H1 (cell line): ENCODE data around the gene SLC13A3. TPM values are rescaled to one million over a fixed set of nuclear protein-coding genes. Genes with fewer than 3 reads are reported as not detected.

ENCODE experiments used
- CTCF ChIA-PET: fragments of 300-600 bp; sonication (Branson Sonifier 250); formaldehyde crosslinking; loops from one replicate; lab custom pipeline; 2021; ENCODE audit not compliant: partially characterized antibody; lab: Charles Lee
- POLR2A ChIA-PET: fragments of 300-600 bp; sonication (Branson Sonifier 250); formaldehyde crosslinking; loops from one replicate; lab custom pipeline; 2021; ENCODE audit warnings: inconsistent platforms; ENCODE audit not compliant: partially characterized antibody; lab: Charles Lee
- DNase-seq, 2 experiments: peaks; one replicate each; pipeline versions ENCODE4 v3.0.0 to v3.0.0-alpha.2; 2010 to 2022; ENCODE audit warnings: low spot score in 2 of 2, low read depth in 1 of 2, mixed read lengths in 1 of 2
- FAIRE-seq: peaks from 2 replicates; lab custom pipeline; 2011; peaks lifted over from hg19 to GRCh38; lab: Jason Lieb, UNC
- H2AFZ ChIP-seq: 2 replicates; pipeline ENCODE4 v1.8.1; 2012; ENCODE audit warnings: low read length, inconsistent platforms
- H2AK5ac ChIP-seq: 2 replicates; pipeline ENCODE4 v1.6.1; 2013; ENCODE audit warnings: low read depth, low read length
- H2BK120ac ChIP-seq: replicated peaks from 2 replicates; pipeline ENCODE3; 2013; ENCODE audit warnings: low read depth, low read length, inconsistent platforms
- H2BK12ac ChIP-seq: 2 replicates; pipeline ENCODE4 v1.6.1; 2013; ENCODE audit warnings: low read depth, low read length
- H2BK15ac ChIP-seq: 2 replicates; pipeline ENCODE4 v1.6.1; 2013; ENCODE audit warnings: low read length
- H2BK20ac ChIP-seq: 2 replicates; pipeline ENCODE4 v1.6.1; 2013; ENCODE audit warnings: low read length
- H2BK5ac ChIP-seq: 2 replicates; pipeline ENCODE4 v1.6.1; 2013; ENCODE audit warnings: low read depth, low read length
- H3K14ac ChIP-seq: 2 replicates; pipeline ENCODE4 v1.6.1; 2013; ENCODE audit warnings: inconsistent platforms; ENCODE audit not compliant: insufficient read length
- H3K18ac ChIP-seq: 2 replicates; pipeline ENCODE4 v1.6.1; 2013; ENCODE audit warnings: low read length; ENCODE audit errors: extremely low read depth
- H3K23ac ChIP-seq: 2 replicates; pipeline ENCODE4 v1.6.1; 2013; ENCODE audit warnings: inconsistent platforms; ENCODE audit not compliant: insufficient read length
- H3K23me2 ChIP-seq: 2 replicates; pipeline ENCODE4 v1.6.1; 2013; ENCODE audit warnings: low read depth, low read length
- H3K27ac ChIP-seq: 2 replicates; pipeline ENCODE4 v1.6.1; 2011; ENCODE audit warnings: low read depth, low read length, inconsistent platforms
- H3K27me3 ChIP-seq, 4 experiments: replicated peaks in 1 of 4; 1 replicate in 1 of 4; 2 replicates in 3 of 4; pipeline versions ENCODE4 v1.6.1 to v1.8.1; 2011 to 2013; ENCODE audit warnings: low read length in 3 of 4, mild to moderate bottlenecking in 3 of 4, inconsistent platforms in 2 of 4, mixed read lengths in 2 of 4, moderate library complexity in 1 of 4; ENCODE audit not compliant: control insufficient read depth in 3 of 4, insufficient read depth in 3 of 4; ENCODE audit errors: extremely low read depth in 1 of 4
- H3K36me3 ChIP-seq, 4 experiments: 2 replicates each; pipeline versions ENCODE4 v1.6.1 to v1.8.1; 2011 to 2013; ENCODE audit warnings: mild to moderate bottlenecking in 4 of 4, low read length in 3 of 4, moderate library complexity in 2 of 4, control low read depth in 1 of 4, inconsistent platforms in 1 of 4; ENCODE audit not compliant: insufficient read depth in 4 of 4, control insufficient read depth in 2 of 4
- H3K4ac ChIP-seq: replicated peaks from 2 replicates; pipeline ENCODE3; 2013; ENCODE audit warnings: low read length, low read depth, mixed read lengths, inconsistent platforms; ENCODE audit not compliant: insufficient read length
- H3K4me1 ChIP-seq, 4 experiments: replicated peaks in 1 of 4; 1 replicate in 1 of 4; 2 replicates in 3 of 4; pipeline versions ENCODE4 v1.6.1 to v1.8.1; 2011 to 2013; ENCODE audit warnings: low read length in 3 of 4, inconsistent platforms in 2 of 4, mixed read lengths in 1 of 4; ENCODE audit not compliant: insufficient read depth in 4 of 4, control insufficient read depth in 3 of 4
- H3K4me2 ChIP-seq, 2 experiments: 2 replicates each; pipeline versions ENCODE4 v1.6.1 to v1.8.1; 2011 to 2013; ENCODE audit warnings: low read depth in 2 of 2, low read length in 2 of 2, control low read depth in 1 of 2, inconsistent platforms in 1 of 2, mild to moderate bottlenecking in 1 of 2; ENCODE audit not compliant: insufficient read depth in 1 of 2
- H3K4me3 ChIP-seq, 4 experiments: fragments of 200-600, 300-600 bp in 1 of 4; sonication (generic), shearing (Covaris generic), sonication (Bioruptor Twin) in 1 of 4; 2 replicates each; pipeline versions ENCODE4 v1.5.1 to v1.8.1; 2011 to 2016; ENCODE audit warnings: low read length in 4 of 4, low read depth in 3 of 4, control low read depth in 2 of 4, inconsistent platforms in 2 of 4, mild to moderate bottlenecking in 2 of 4, mixed read lengths in 1 of 4, moderate library complexity in 1 of 4; ENCODE audit not compliant: insufficient read depth in 2 of 4; ENCODE audit errors: extremely low read depth in 1 of 4
- H3K56ac ChIP-seq: replicated peaks from 2 replicates; pipeline ENCODE3; 2013; ENCODE audit warnings: low read depth, mild to moderate bottlenecking, mixed read lengths, low read length, inconsistent platforms; ENCODE audit not compliant: insufficient read length
- H3K79me1 ChIP-seq: 2 replicates; pipeline ENCODE4 v1.6.1; 2013; ENCODE audit warnings: low read depth, low read length, control low read depth
- H3K79me2 ChIP-seq, 2 experiments: 2 replicates each; pipeline versions ENCODE4 v1.6.1 to v1.8.1; 2012 to 2013; ENCODE audit warnings: low read length in 2 of 2, mild to moderate bottlenecking in 2 of 2, inconsistent platforms in 1 of 2; ENCODE audit not compliant: insufficient read depth in 2 of 2, control insufficient read depth in 1 of 2
- H3K9ac ChIP-seq, 4 experiments: replicated peaks in 1 of 4; 1 replicate in 1 of 4; 2 replicates in 3 of 4; pipeline versions ENCODE4 v1.6.1 to v1.8.1; 2011 to 2013; ENCODE audit warnings: low read depth in 3 of 4, low read length in 3 of 4, control low read depth in 2 of 4, mild to moderate bottlenecking in 2 of 4, moderate library complexity in 2 of 4, inconsistent platforms in 1 of 4; ENCODE audit errors: extremely low read depth in 1 of 4
- H3K9me3 ChIP-seq, 2 experiments: 2 replicates each; pipeline versions ENCODE4 v1.6.1 to v1.8.1; 2012 to 2013; ENCODE audit warnings: mild to moderate bottlenecking in 2 of 2, moderate library complexity in 2 of 2, control low read depth in 1 of 2, inconsistent platforms in 1 of 2, low read depth in 1 of 2, low read length in 1 of 2, mixed read lengths in 1 of 2; ENCODE audit not compliant: insufficient read depth in 2 of 2
- H4K20me1 ChIP-seq, 2 experiments: replicated peaks in 1 of 2; 2 replicates each; pipeline versions ENCODE3 to v1.8.1; 2011 to 2013; ENCODE audit warnings: inconsistent platforms in 2 of 2, low read length in 2 of 2, mild to moderate bottlenecking in 1 of 2; ENCODE audit not compliant: insufficient read depth in 2 of 2, control insufficient read depth in 1 of 2
- H4K5ac ChIP-seq: 2 replicates; pipeline ENCODE4 v1.6.1; 2013; ENCODE audit warnings: low read length, low read depth, mixed read lengths, inconsistent platforms; ENCODE audit not compliant: insufficient read length
- H4K8ac ChIP-seq: 2 replicates; pipeline ENCODE4 v1.8.0; 2013; ENCODE audit warnings: mild to moderate bottlenecking, moderate library complexity, low read length, inconsistent platforms; ENCODE audit not compliant: insufficient read depth; ENCODE audit errors: extremely low read depth
- H4K91ac ChIP-seq: replicated peaks from 2 replicates; pipeline ENCODE3; 2013; ENCODE audit warnings: low read length, mixed read lengths, inconsistent platforms; ENCODE audit not compliant: insufficient read length
- CBX5 ChIP-seq: fragments of 300-800, 300-1000 bp; sonication (generic); IDR thresholded peaks from 2 replicates; pipeline ENCODE4 v1.7.1; 2016; ENCODE audit warnings: antibody characterized with exemption, low read length, low read depth
- CTCF ChIP-seq, 3 experiments: IDR thresholded peaks; 1 replicate in 2 of 3; 2 replicates in 1 of 3; pipeline versions ENCODE4 v1.5.1 to v1.6.1; 2011; ENCODE audit warnings: low read length in 3 of 3, mild to moderate bottlenecking in 3 of 3, inconsistent platforms in 2 of 3, low read depth in 1 of 3, moderate library complexity in 1 of 3; ENCODE audit not compliant: insufficient read depth in 1 of 3; ENCODE audit errors: control extremely low read depth in 1 of 3
- GABPA ChIP-seq: IDR thresholded peaks from 2 replicates; pipeline ENCODE4 v1.6.1; 2011; ENCODE audit warnings: mild to moderate bottlenecking, low read length, moderate library complexity, borderline replicate concordance; ENCODE audit not compliant: insufficient read depth
- HDAC2 ChIP-seq, 2 experiments: fragments of 300-600 bp in 1 of 2; sonication (generic) in 1 of 2; IDR thresholded peaks; 2 replicates each; pipeline ENCODE4 v1.6.1; 2011 to 2012; ENCODE audit warnings: low read depth in 2 of 2, low read length in 2 of 2, mild to moderate bottlenecking in 2 of 2, moderate library complexity in 2 of 2, borderline replicate concordance in 1 of 2, inconsistent platforms in 1 of 2
- JUN ChIP-seq: IDR thresholded peaks from 2 replicates; pipeline ENCODE4 v1.6.1; 2011; ENCODE audit warnings: low read depth, mild to moderate bottlenecking, improper control_type of control experiment, low read length
- POLR2AphosphoS5 ChIP-seq: IDR thresholded peaks from 2 replicates; pipeline ENCODE4 v1.6.1; 2011; ENCODE audit warnings: low read depth, low read length
- RAD21 ChIP-seq, 2 experiments: IDR thresholded peaks in 1 of 2; conservative IDR thresholded peaks in 1 of 2; 2 replicates each; pipeline ENCODE4 v1.6.1; 2011; ENCODE audit warnings: low read depth in 2 of 2, low read length in 2 of 2, improper control_type of control experiment in 1 of 2, inconsistent platforms in 1 of 2, mild to moderate bottlenecking in 1 of 2, moderate library complexity in 1 of 2
- SIRT6 ChIP-seq: IDR thresholded peaks from one replicate; pipeline ENCODE4 v1.7.1; 2012; ENCODE audit warnings: low read length, inconsistent platforms
- SP1 ChIP-seq: IDR thresholded peaks from 2 replicates; pipeline ENCODE4 v1.6.1; 2011; ENCODE audit warnings: low read depth, low read length
- YY1 ChIP-seq: IDR thresholded peaks from 2 replicates; pipeline ENCODE4 v1.6.1; 2011; ENCODE audit warnings: low read depth, mild to moderate bottlenecking, low read length
- WGBS, 2 experiments: shearing (Covaris generic) in 1 of 2; methylation state at CpG; one replicate each; pipeline versions ENCODE4 v1.1.6 to v1.1.7; 2013 to 2015; ENCODE audit warnings: low lambda C conversion rate in 2 of 2, mixed read lengths in 2 of 2, inconsistent platforms in 1 of 2, low coverage in 1 of 2, missing lambda C conversion rate in 1 of 2; ENCODE audit not compliant: insufficient replicate concordance in 2 of 2, insufficient coverage in 1 of 2, insufficient read length in 1 of 2; ENCODE audit errors: extremely low coverage in 1 of 2, missing lambda C conversion rate in 1 of 2; 5-methylcytosine and 5-hydroxymethylcytosine counted together
- polyA plus RNA-seq, 7 experiments: library from polyadenylated mRNA; depleted of rRNA in 3 of 7; stranded (reverse) in 5 of 7; unstranded in 2 of 7; fragments of >200 nt in 5 of 7; fragments of 200-250 nt in 2 of 7; gene quantifications; 1 replicate in 5 of 7; 2 replicates in 1 of 7; 4 replicates in 1 of 7; pipeline versions ENCODE4 v1.2.1 to v1.2.3, GENCODE V29; 2011 to 2013; ENCODE audit warnings: missing spikeins in 2 of 7, mixed read lengths in 2 of 7
- total RNA-seq: library from RNA; stranded (reverse); fragmentation: NEBNext Ultra II Directional; extraction: Animal tissue kit (Norgen Biotek cat#: 25700); gene quantifications from 2 replicates; pipeline ENCODE4 v1.2.1, GENCODE V29; 2021

Gene SLC13A3
- total and polyA plus RNA-seq, 2 of the 8 experiments (the other 6 are each of a cell fraction or from before 2014, with no cell fraction given) = 9.4 to 12.6 TPM

DNA sequence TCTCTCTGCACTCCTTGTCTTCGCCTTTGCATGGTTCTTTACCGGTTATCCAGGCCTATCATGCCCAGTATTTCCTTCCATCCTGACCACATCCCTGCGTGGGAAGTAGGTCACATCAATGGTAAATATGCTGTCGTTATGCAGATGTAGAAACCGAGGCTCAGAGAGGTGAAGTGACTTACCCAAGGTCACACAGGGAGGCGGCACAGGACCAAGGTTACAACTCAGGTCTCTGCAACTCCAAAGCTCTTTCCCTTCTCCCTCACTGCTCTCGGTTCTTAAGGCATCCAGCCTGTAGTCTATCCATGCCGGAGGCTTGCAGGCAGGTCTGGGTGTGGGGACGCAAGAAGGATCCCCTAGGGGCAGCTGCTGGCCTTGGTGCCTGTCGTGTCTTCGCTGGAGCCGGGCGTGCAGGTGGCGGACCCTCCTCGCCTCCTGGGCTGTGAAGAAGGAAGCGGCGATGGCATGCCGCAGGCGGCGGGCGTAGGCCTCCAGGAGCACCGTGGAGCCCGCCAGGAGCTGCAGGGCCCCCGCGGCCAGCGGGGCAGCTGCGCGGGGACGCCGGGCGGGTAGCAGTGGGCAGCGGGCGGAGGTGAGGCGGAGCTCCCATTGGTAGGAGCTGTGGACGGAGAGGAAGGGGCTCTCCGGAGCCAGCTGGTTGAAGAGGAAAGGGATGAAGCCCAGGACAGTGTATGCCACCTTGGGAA is 109.9 kb downstream of the SLC13A3 start:
- no peak overlapping the region for H3K14ac ChIP-seq
- H3K4ac ChIP-seq = no peak overlapping the region
- ChIA-PET CTCF (interaction anchor here (0.9 to 7.3 kb wide), 6 partner anchors 10 to 41 kb away, joined by 3 to 48 read pairs (median 14); partner anchors contain the start of gene OCSTAMP), POLR2A (no interaction called here)
- no peaks in the 10 kb centered on the region for H3K9me3 ChIP-seq
- peaks cover 0 to 5% (median 2%) of the 10 kb centered on the region in 4 experiments; a peak in 2 of 7 replicates for H3K4me1 ChIP-seq
- peak overlapping the region; percentile 66; the same call in 1 of the 2 replicates for H4K8ac ChIP-seq
- H4K91ac ChIP-seq = no peak overlapping the region
- no peaks in the 10 kb centered on the region for H3K23me2 ChIP-seq
- no peak overlapping the region for H4K5ac ChIP-seq
- no peaks in the 10 kb centered on the region for H3K79me1 ChIP-seq
- H3K27ac ChIP-seq = no peak overlapping the region
- no peak overlapping the region for H3K23ac ChIP-seq
- H3K4me2 ChIP-seq = no peak overlapping the region
- no peak overlapping the region for H2BK5ac ChIP-seq
- H2AFZ ChIP-seq = no peak overlapping the region
- H2BK20ac ChIP-seq = no peak overlapping the region
- no peak overlapping the region for H3K4me3 ChIP-seq
- no peak overlapping the region for H3K9ac ChIP-seq
- H2BK120ac ChIP-seq = no peak overlapping the region
- H3K27me3 ChIP-seq = no peaks in the 10 kb centered on the region
- H2AK5ac ChIP-seq = no peak overlapping the region
- no peaks in the 10 kb centered on the region for H4K20me1 ChIP-seq
- H3K18ac ChIP-seq = no peak overlapping the region
- no peak overlapping the region for H3K56ac ChIP-seq
- H2BK12ac ChIP-seq = no peak overlapping the region
- H3K36me3 ChIP-seq = no peaks in the 10 kb centered on the region
- DNase-seq = no peak
- H2BK15ac ChIP-seq = no peak overlapping the region; the same call in 1 of the 2 replicates
- 91% methylated on average over 29 of the region's 36 CpGs; no CpG with 5 or more reads in 1 of the 2 experiments for WGBS, 2 experiments
- FAIRE-seq = no peak
- H3K79me2 ChIP-seq = no peaks in the 10 kb centered on the region
- TF ChIP-seq POLR2AphosphoS5 = no peak
- TF ChIP-seq JUN = no peak
- no peak for TF ChIP-seq HDAC2 (IDR thresholded peaks at IDR 0.05; ENCODE audit: borderline replicate concordance in 1 of 2, low read depth in 2 of 2, low read length in 2 of 2)
- TF ChIP-seq YY1 = no peak
- TF ChIP-seq CBX5 = no peak
- TF ChIP-seq SP1 = no peak
- no peak for TF ChIP-seq RAD21 (IDR thresholded peaks at IDR 0.05 in 1 of 2, conservative IDR thresholded peaks at IDR 0.05 in 1 of 2; ENCODE audit: low read depth in 2 of 2, low read length in 2 of 2)
- TF ChIP-seq GABPA = no peak
- no peak for TF ChIP-seq SIRT6
- TF ChIP-seq CTCF (IDR thresholded peaks at IDR 0.05; ENCODE audit: control extremely low read depth in 1 of 3, insufficient read depth in 1 of 3, low read depth in 1 of 3, low read length in 3 of 3) = no peak
